GM12891 (cell line): ENCODE results near the gene RBM23.

ENCODE experiments used
- POLR2A ChIP-seq: IDR thresholded peaks from 2 replicates; pipeline ENCODE4 v1.6.1; 2011; ENCODE audit warnings: low read depth, low read length, control low read depth
- POLR2AphosphoS5 ChIP-seq: IDR thresholded peaks from 2 replicates; pipeline ENCODE4 v1.6.1; 2011; ENCODE audit warnings: low read depth, low read length, control low read depth
- POU2F2 ChIP-seq: IDR thresholded peaks from 2 replicates; pipeline ENCODE4 v1.6.1; 2011; ENCODE audit warnings: low read depth, mild to moderate bottlenecking, control low read depth, low read length, moderate library complexity

DNA sequence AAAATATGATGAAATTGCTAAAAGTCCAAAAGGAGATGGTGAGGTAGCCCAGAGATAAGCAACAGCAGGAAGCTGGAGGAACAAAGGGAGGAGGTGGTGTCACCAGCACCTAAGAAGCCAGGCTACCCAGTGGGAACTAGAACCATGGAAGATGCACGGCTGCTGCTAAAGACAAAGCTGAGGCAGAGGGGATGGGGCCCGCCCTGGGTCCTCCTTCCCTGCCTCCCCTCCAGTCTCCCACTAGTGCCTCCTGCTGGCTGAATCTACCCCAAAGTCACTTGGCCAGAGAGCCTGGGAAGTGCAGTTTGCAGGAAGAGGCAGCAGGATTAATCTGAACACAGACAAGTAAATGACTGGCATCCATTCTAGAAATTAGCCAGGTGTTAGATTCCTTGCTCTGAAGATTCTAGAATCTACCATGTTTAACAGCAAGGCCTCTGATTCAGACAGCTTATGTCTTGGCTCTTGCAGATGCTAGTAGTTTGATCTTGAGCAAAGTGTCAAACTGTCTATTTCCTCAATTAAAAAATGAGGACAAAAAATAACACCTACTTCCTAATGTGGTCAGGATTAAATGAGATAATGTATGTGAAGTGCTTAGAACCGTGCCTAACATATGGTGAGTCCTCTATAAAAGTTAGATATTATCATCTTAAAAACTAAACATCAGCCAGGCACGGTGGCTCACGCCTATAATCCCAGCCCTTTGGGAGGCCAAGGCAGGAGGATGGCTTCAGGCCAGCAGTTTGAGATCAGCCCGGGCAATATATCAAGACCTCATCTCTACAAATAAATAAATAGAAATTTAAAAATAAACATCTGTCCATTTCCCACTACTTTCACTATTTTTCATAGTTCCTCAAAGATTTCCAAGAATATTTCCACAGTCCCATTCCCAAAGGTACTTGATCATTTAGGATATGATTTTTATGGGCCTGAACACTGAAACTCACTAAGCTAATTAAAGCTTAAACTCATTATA, 53.2 kb downstream of the RBM23 start:
- TF ChIP-seq POLR2A (no peak), POU2F2 (no peak), POLR2AphosphoS5 (no peak)
